ENCODE measurements around the gene RPL18.

Gene RPL18

GRCh38 chr19:48569814-48570213, 49.2 kb downstream of the RPL18 start:
- TF ChIP-seq CTCF (conservative IDR thresholded peaks at IDR 0.05) (no peak), ZFX (IDR thresholded peaks at IDR 0.05) (no peak)
- H3K27ac ChIP-seq = peak overlapping the region; percentile 62; the same call in 1 of the 2 replicates

- no peak for TF ChIP-seq ZFX (IDR thresholded peaks at IDR 0.05)
- TF ChIP-seq CTCF (conservative IDR thresholded peaks at IDR 0.05) = no peak
Observed at GRCh38 chr19:48568345-48568886, 50.6 kb downstream of the RPL18 start.

More at GRCh38 chr19:48568345-48568886, 50.6 kb downstream of the RPL18 start:
- H3K27ac ChIP-seq = peak overlapping the region; percentile 73

Data from C4-2B (cell line).